Upper lobe of left lung (tissue), 4 donors: ENCODE results near the gene CENPP.

Experiments
- EP300 ChIP-seq, 4 donors: sonication (generic); formaldehyde crosslinking; IDR thresholded peaks; one replicate each; pipeline ENCODE4 v1.5.1; 2017; ENCODE audit warnings: antibody characterized with exemption in 4 of 4, control low read depth in 2 of 4
- POLR2A ChIP-seq, 4 donors: fragments of 450-650 bp; IDR thresholded peaks; one replicate each; pipeline ENCODE4 v1.5.1; 2016 to 2017; ENCODE audit warnings: antibody characterized with exemption in 4 of 4, mild to moderate bottlenecking in 2 of 4
- POLR2AphosphoS5 ChIP-seq, 2 donors: sonication (generic); formaldehyde crosslinking; IDR thresholded peaks; one replicate each; pipeline ENCODE4 v1.5.1; 2017; ENCODE audit warnings: antibody characterized with exemption in 2 of 2
- TF ChIP-seq, protein P1 (sequence below), 6 experiments: fragments of 450-650 bp in 4 of 6; fragments of 200-600 bp in 2 of 6; sonication (generic) in 2 of 6; IDR thresholded peaks; one replicate each; pipeline ENCODE4 v1.5.1; 2016 to 2019; ENCODE audit warnings: antibody characterized with exemption in 6 of 6

DNA sequence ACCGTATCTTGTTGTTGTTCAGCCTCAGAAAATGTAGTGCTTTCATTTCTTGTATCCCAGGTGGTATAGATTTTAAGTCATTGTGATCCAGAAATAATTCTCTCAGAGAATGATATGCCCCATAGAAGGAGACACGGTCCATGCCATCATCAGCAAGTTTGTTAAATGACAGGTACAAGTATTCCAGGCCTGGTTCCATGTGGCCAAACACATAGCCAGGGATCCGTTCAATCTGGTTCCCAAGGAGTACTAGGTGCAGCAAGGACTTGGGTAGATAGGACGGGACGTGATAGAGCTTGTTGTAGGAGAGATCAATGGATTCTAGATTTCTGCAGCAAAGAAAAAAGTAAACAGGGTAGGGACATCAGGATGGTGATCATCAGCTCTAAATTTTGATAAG, 175.0 kb downstream of the CENPP start:
- TF ChIP-seq POLR2A (IDR thresholded peaks at IDR 0.05) = no peak
- TF ChIP-seq, protein P1, sequence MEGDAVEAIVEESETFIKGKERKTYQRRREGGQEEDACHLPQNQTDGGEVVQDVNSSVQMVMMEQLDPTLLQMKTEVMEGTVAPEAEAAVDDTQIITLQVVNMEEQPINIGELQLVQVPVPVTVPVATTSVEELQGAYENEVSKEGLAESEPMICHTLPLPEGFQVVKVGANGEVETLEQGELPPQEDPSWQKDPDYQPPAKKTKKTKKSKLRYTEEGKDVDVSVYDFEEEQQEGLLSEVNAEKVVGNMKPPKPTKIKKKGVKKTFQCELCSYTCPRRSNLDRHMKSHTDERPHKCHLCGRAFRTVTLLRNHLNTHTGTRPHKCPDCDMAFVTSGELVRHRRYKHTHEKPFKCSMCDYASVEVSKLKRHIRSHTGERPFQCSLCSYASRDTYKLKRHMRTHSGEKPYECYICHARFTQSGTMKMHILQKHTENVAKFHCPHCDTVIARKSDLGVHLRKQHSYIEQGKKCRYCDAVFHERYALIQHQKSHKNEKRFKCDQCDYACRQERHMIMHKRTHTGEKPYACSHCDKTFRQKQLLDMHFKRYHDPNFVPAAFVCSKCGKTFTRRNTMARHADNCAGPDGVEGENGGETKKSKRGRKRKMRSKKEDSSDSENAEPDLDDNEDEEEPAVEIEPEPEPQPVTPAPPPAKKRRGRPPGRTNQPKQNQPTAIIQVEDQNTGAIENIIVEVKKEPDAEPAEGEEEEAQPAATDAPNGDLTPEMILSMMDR (IDR thresholded peaks at IDR 0.05) = no peak
- TF ChIP-seq EP300 (IDR thresholded peaks at IDR 0.05) = no peak
- TF ChIP-seq POLR2AphosphoS5 (IDR thresholded peaks at IDR 0.05) = no peak
